OCI-M2 (cell line): ENCODE results near the gene RASGRP1.

Experiments
- DNase-seq: peaks from one replicate; lab custom pipeline; 2025; ENCODE audit not compliant: unreplicated experiment; lab: John Stamatoyannopoulos, UW

RASGRP1 gene

DNA sequence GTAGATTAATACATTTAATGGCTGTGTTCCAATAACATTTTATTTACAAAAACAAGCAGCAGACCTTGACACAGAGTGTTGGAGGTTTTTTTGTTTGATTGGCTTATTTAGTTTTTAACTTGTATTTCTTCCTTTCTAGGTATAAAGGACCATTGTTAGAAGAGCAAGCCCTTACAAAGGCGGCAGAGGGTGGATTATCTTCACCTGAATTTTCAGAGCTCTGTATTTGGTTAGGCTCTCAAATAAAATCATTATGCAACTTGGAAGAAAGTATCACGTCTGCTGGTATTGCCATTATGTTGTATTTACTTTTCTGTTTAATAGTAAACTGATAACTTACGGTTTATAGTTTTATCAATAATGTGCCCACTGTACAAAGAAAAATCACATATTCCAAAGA is 100.7 kb downstream of the RASGRP1 start:
- DNase-seq: no peak

- DNase-seq: no peak
Observed at GRCh38 chr15:38461066-38461833, 103.4 kb downstream of the RASGRP1 start.

DNA sequence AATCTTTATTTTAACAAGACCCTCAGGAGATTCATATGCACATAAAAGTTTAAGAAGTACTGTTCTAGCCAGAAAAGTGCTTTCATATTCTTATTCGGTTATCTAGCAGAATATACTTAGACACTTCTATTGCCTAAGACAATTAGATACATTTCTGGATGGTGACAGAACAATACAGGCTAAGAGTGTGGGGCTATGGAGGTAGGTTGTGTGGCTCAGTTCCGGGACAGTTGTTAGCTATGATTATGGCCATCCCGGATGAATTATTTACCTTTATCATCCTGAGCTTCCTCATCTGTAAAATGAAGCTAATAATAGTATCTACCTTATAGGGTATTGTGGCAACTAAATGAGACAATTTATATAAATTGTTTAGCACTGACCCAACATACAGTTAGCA is 104.1 kb downstream of the RASGRP1 start:
- no peak for DNase-seq

DNA sequence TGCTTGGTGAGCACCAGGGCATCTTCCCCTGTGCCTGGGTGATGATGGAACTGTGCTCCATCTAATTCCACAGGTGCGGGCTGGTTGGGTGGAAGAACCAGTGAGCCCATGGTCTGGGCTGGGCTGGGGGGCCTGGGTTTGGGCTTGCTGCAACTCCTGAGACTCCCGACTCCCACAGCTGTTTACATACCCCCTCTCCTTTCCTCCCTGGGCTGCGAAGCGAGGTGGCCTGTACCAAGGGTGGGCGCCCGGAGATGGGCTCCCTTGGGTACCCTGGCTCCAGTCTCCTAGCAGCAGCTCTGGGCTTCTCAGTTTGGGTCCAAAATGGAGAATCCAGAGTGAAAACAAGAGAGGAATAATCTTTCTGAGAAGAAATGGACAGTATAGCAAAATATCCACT is 105.1 kb downstream of the RASGRP1 start:
- no peak for DNase-seq

- no peak for DNase-seq
Observed at GRCh38 chr15:38458646-38459045, 106.0 kb downstream of the RASGRP1 start.

DNA sequence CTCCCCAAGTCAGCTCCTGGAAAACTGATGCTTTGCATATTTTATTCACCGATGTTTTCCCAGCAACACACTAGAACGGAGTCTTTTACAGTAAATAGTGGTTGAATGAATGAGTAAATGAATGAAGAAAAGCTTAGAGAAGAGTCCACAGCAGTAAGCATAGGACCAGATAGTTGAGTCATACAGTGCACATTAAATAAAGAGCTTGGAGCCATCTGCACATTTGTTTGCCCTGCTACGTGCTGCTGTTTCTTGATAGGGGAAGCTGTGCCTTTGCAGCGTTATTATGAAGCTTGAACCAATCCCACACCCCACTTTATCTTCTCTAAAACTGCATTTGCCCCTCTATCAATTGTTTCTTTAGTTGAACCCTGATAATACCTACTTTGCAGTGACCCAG is 109.5 kb downstream of the RASGRP1 start:
- DNase-seq: no peak

DNA sequence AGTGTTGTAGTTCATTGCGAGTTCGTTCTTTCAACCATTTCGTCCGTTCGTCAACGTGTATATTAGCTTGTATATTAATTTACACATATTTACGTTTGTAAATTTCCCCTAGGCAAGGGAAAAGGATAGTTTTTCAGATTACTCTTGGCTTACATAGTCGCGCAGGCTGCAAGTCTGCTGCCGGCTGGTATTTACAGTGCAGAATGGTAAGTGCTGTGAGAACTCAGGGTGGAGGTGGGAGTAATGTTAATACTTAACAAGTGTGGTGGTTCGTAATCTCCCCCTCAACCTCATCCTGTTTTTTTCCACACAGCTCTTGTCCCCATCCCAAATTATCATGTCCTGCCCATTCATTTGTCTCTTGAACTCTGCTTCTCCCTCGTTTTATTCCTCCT is 109.9 kb downstream of the RASGRP1 start:
- DNase-seq: no peak

DNA sequence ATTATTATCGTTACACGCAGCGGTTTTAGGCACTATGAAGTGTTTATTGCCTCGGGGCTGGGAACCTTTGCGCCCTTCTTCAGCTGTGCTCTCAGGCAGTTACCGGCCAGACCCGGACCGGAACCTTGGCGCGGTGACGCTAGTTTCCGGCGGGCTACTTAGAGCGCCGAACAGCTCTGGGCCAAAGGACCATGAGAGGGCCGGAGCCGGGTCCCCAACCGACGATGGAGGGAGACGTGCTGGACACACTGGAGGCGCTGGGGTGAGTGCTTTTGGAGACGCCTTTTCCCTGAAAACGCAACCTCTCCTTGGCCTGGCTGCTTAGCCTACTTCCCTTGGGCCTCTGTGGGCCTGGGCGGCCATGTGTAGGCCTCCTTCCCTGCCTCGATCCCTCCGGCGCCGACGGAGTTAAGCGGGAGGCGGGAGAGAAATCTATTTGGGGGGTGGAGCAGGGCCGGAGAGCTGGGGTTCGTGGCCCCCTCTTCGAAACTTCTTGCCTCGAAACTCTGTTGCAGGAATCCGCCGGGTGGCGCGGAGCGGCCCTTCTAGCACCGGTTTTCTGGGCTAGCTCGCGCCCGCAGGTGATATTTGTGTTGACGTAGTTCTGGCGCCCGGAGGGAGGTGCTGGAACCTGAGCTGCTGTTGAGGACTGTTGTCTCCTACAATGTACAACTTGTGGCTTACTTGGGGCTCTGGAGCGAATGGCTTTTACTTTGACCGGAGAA is 110.5 kb downstream of the RASGRP1 start, which contains the start of gene FAM98B:
Gene FAM98B (plus strand): TSS at position 157 of the 725 bp plus-strand sequence. CDS start 35 bp downstream, at position 192.
- peak; percentile 72 for DNase-seq

DNA sequence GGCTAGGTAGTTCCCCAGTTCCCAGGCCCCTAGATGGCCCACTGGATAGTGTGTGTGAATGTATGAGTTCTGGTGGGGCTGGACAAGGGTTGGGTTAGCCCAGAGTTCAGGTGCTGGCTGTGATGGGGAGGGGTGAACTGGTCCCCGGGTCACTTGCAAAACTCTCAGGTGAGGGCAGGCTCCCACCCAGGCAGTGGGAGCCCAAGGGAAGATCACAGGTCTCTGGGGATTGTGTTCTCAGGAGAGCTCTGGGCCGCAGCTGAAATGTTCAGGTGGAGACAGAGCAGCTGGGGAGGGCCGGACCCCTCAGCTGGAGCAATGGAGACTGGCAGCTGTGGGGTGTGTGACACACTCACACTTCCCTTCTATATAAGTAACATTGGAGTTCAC is 123.5 kb downstream of the RASGRP1 start:
- no peak for DNase-seq

GRCh38 chr15:38440353-38441129 is 124.1 kb downstream of the RASGRP1 start:
- DNase-seq: no peak
